Thymus (tissue), 2 donors: ENCODE results near the gene PRR9. TPM values are rescaled to one million over a fixed set of nuclear protein-coding genes. Genes with fewer than 3 reads are reported as not detected.

Experiments
- polyA plus RNA-seq: library from polyadenylated mRNA; stranded (reverse); fragments of 200-250 nt; gene quantifications from one replicate; pipeline ENCODE4 v1.2.3, GENCODE V29; 2013
- total RNA-seq: library from RNA; stranded (reverse); fragments of 120-200 nt; gene quantifications from one replicate; pipeline ENCODE4 v1.2.4, GENCODE V29; 2013
- donor health status: healthy.

PRR9 gene
- total and polyA plus RNA-seq, 2 donors = 0.33 to 3.1 TPM

Other genes starting within 250 kb of the PRR9 start
- not detected for gene SPRR4, start 246.9 kb upstream of the PRR9 start, total RNA-seq
- gene SPRR4, start 246.9 kb upstream of the PRR9 start, polyA plus RNA-seq = 2.1 TPM
- gene SPRR1A, start 233.5 kb upstream of the PRR9 start, total RNA-seq = not detected
- gene SPRR1A, start 233.5 kb upstream of the PRR9 start, polyA plus RNA-seq = 41.1 TPM
- 0.28 TPM for gene SPRR3, start 215.8 kb upstream of the PRR9 start, total RNA-seq
- gene SPRR3, start 215.8 kb upstream of the PRR9 start, polyA plus RNA-seq = 9.7 TPM
- gene SPRR1B, start 186.4 kb upstream of the PRR9 start, total RNA-seq = 1.2 TPM
- gene SPRR1B, start 186.4 kb upstream of the PRR9 start, polyA plus RNA-seq = 132 TPM
- 0.19 TPM for gene SPRR2D, start 176.5 kb upstream of the PRR9 start, total RNA-seq
- gene SPRR2D, start 176.5 kb upstream of the PRR9 start, polyA plus RNA-seq = 36.9 TPM
- 0.28 TPM for gene SPRR2A, start 160.1 kb upstream of the PRR9 start, total RNA-seq
- gene SPRR2A, start 160.1 kb upstream of the PRR9 start, polyA plus RNA-seq = 6.5 TPM
- not detected for gene SPRR2B, start 146.0 kb upstream of the PRR9 start, total RNA-seq
- gene SPRR2B, start 146.0 kb upstream of the PRR9 start, polyA plus RNA-seq = 3.1 TPM
- gene SPRR2E, start 123.1 kb upstream of the PRR9 start, total RNA-seq = not detected
- gene SPRR2E, start 123.1 kb upstream of the PRR9 start, polyA plus RNA-seq = 14.2 TPM
- 0.09 TPM for gene SPRR2F, start 104.1 kb upstream of the PRR9 start, total RNA-seq
- 0.94 TPM for gene SPRR2F, start 104.1 kb upstream of the PRR9 start, polyA plus RNA-seq
- gene SPRR2G, start 66.7 kb upstream of the PRR9 start, total RNA-seq = 0.19 TPM
- gene SPRR2G, start 66.7 kb upstream of the PRR9 start, polyA plus RNA-seq = 14.7 TPM
- gene LELP1, start 14.2 kb upstream of the PRR9 start, total RNA-seq = not detected
- gene LELP1, start 14.2 kb upstream of the PRR9 start, polyA plus RNA-seq = 0.11 TPM
- 0.33 TPM for gene LORICRIN, start 42.1 kb downstream of the PRR9 start, total RNA-seq
- gene LORICRIN, start 42.1 kb downstream of the PRR9 start, polyA plus RNA-seq = 8.6 TPM
- 0.14 TPM for gene PGLYRP3, start 95.4 kb downstream of the PRR9 start, total RNA-seq
- gene PGLYRP3, start 95.4 kb downstream of the PRR9 start, polyA plus RNA-seq = 0.94 TPM
- gene PGLYRP4, start 131.3 kb downstream of the PRR9 start, total RNA-seq = 1.3 TPM
- gene PGLYRP4, start 131.3 kb downstream of the PRR9 start, polyA plus RNA-seq = 6.1 TPM
- gene S100A9, start 140.3 kb downstream of the PRR9 start, total RNA-seq = 281 TPM
- gene S100A9, start 140.3 kb downstream of the PRR9 start, polyA plus RNA-seq = 1,119 TPM
- 35.8 TPM for gene S100A12, start 158.0 kb downstream of the PRR9 start, total RNA-seq
- 29.1 TPM for gene S100A12, start 158.0 kb downstream of the PRR9 start, polyA plus RNA-seq
- gene S100A8, start 173.5 kb downstream of the PRR9 start, total RNA-seq = 291 TPM
- 754 TPM for gene S100A8, start 173.5 kb downstream of the PRR9 start, polyA plus RNA-seq
- gene S100A7A, start 198.9 kb downstream of the PRR9 start, total RNA-seq = not detected
- gene S100A7A, start 198.9 kb downstream of the PRR9 start, polyA plus RNA-seq = 0.30 TPM
- gene S100A7, start 243.1 kb downstream of the PRR9 start, total RNA-seq = 5.9 TPM
- 247 TPM for gene S100A7, start 243.1 kb downstream of the PRR9 start, polyA plus RNA-seq